IMR-90 (cell line): ENCODE data around the gene MOV10L1. TPM values are rescaled to one million over a fixed set of nuclear protein-coding genes. Genes with fewer than 3 reads are reported as not detected.

Experiments used
- ATAC-seq: fragments of 200-7000 bp; cut with Tn5 transposase; 2 replicates; pipeline ENCODE4 v1.9.1; 2020; ENCODE audit warnings: low read depth, mild to moderate bottlenecking, moderate library complexity
- BruUV-seq: library from RNA; stranded (reverse); fragments of 400-500 nt; replicated peaks from 2 replicates; lab custom pipeline; 2021; lab: Mats Ljungman, UMichigan
- CTCF ChIA-PET: fragments of 300-600 bp; formaldehyde crosslinking; extraction: SDS; loops from one replicate; lab custom pipeline; 2021; ENCODE audit warnings: antibody characterized with exemption; lab: Yijun Ruan, JAX
- POLR2A ChIA-PET: fragments of 300-600 bp; sonication (Branson Sonifier 250); formaldehyde crosslinking; loops from one replicate; lab custom pipeline; 2022; ENCODE audit warnings: antibody characterized with exemption; ENCODE audit not compliant: unreplicated experiment; lab: Charles Lee
- DNase-seq: peaks from one replicate; pipeline ENCODE4 v3.0.0; 2013
- H2AFZ ChIP-seq: replicated peaks from 2 replicates; pipeline ENCODE3; 2013; ENCODE audit warnings: low read length, mild to moderate bottlenecking; ENCODE audit not compliant: poor library complexity
- H2AK5ac ChIP-seq: 2 replicates; pipeline ENCODE4 v1.6.1; 2013; ENCODE audit warnings: low read depth, low read length, inconsistent platforms
- H2AK9ac ChIP-seq: replicated peaks from 2 replicates; pipeline ENCODE3; 2013; ENCODE audit warnings: mild to moderate bottlenecking, low read depth, low read length, moderate library complexity; ENCODE audit not compliant: poor library complexity
- H2BK120ac ChIP-seq: 2 replicates; pipeline ENCODE4 v1.6.1; 2013; ENCODE audit warnings: low read depth, low read length, inconsistent platforms
- H2BK15ac ChIP-seq: 3 replicates; pipeline ENCODE4 v1.6.1; 2013; ENCODE audit warnings: low read depth, low read length, inconsistent platforms
- H2BK20ac ChIP-seq: 2 replicates; pipeline ENCODE4 v1.6.1; 2013; ENCODE audit warnings: low read depth, mild to moderate bottlenecking, inconsistent platforms, low read length, moderate library complexity
- H2BK5ac ChIP-seq: 2 replicates; pipeline ENCODE4 v1.6.1; 2013; ENCODE audit warnings: mild to moderate bottlenecking, low read depth, low read length, inconsistent platforms; ENCODE audit not compliant: poor library complexity, severe bottlenecking
- H3K14ac ChIP-seq: replicated peaks from 2 replicates; pipeline ENCODE4 v1.6.1; 2013; ENCODE audit warnings: low read depth, low read length, inconsistent platforms
- H3K18ac ChIP-seq: 2 replicates; pipeline ENCODE4 v1.6.1; 2013; ENCODE audit warnings: low read depth, low read length, control low read depth
- H3K23ac ChIP-seq: 2 replicates; pipeline ENCODE4 v1.6.1; 2013; ENCODE audit warnings: low read depth, low read length, inconsistent platforms
- H3K27ac ChIP-seq: 2 replicates; pipeline ENCODE4 v1.5.1; 2013; ENCODE audit warnings: mild to moderate bottlenecking, control low read depth, low read length; ENCODE audit not compliant: insufficient read depth
- H3K27me3 ChIP-seq: 2 replicates; pipeline ENCODE4 v1.6.1; 2013; ENCODE audit warnings: low read length; ENCODE audit not compliant: control insufficient read depth, insufficient read depth
- H3K36me3 ChIP-seq: 2 replicates; pipeline ENCODE4 v1.6.1; 2013; ENCODE audit warnings: low read length, mixed read lengths; ENCODE audit not compliant: control insufficient read depth, insufficient read depth
- H3K4ac ChIP-seq: 2 replicates; pipeline ENCODE4 v1.6.1; 2013; ENCODE audit warnings: low read depth, low read length, inconsistent platforms
- H3K4me1 ChIP-seq: 2 replicates; pipeline ENCODE4 v1.6.1; 2013; ENCODE audit warnings: low read length, mixed read lengths; ENCODE audit not compliant: control insufficient read depth, insufficient read depth
- H3K4me2 ChIP-seq: 2 replicates; pipeline ENCODE4 v1.6.1; 2013; ENCODE audit warnings: low read depth, mild to moderate bottlenecking, control low read depth, low read length, moderate library complexity
- H3K4me3 ChIP-seq: 2 replicates; pipeline ENCODE4 v1.5.1; 2013; ENCODE audit warnings: low read depth, mild to moderate bottlenecking, control low read depth, low read length, moderate library complexity; ENCODE audit not compliant: insufficient read depth
- H3K56ac ChIP-seq: 2 replicates; pipeline ENCODE4 v1.6.1; 2013; ENCODE audit warnings: low read length, inconsistent platforms; ENCODE audit not compliant: insufficient read depth; ENCODE audit errors: extremely low read depth
- H3K79me1 ChIP-seq, 2 experiments: 2 replicates each; pipeline ENCODE4 v1.6.1; 2013; ENCODE audit warnings: low read length in 2 of 2, inconsistent platforms in 1 of 2, low read depth in 1 of 2
- H3K9ac ChIP-seq: 2 replicates; pipeline ENCODE4 v1.6.1; 2013; ENCODE audit warnings: low read depth, low read length, control low read depth
- H3K9me1 ChIP-seq: 2 replicates; pipeline ENCODE4 v1.6.1; 2013; ENCODE audit warnings: low read length, inconsistent platforms; ENCODE audit not compliant: insufficient read depth
- H3K9me3 ChIP-seq: 2 replicates; pipeline ENCODE4 v1.6.1; 2013; ENCODE audit warnings: low read length; ENCODE audit not compliant: control insufficient read depth, insufficient read depth
- H4K20me1 ChIP-seq: 2 replicates; pipeline ENCODE4 v1.6.1; 2013; ENCODE audit warnings: low read length, inconsistent platforms; ENCODE audit not compliant: insufficient read depth
- H4K5ac ChIP-seq: 2 replicates; pipeline ENCODE4 v1.6.1; 2013; ENCODE audit warnings: mild to moderate bottlenecking, low read depth, low read length, control low read depth
- H4K8ac ChIP-seq, 2 experiments: 2 replicates each; pipeline ENCODE4 v1.6.1; 2013; ENCODE audit warnings: low read depth in 2 of 2, low read length in 2 of 2, control low read depth in 1 of 2, inconsistent platforms in 1 of 2
- H4K91ac ChIP-seq: 2 replicates; pipeline ENCODE4 v1.6.1; 2013; ENCODE audit warnings: low read depth, low read length, inconsistent platforms; ENCODE audit not compliant: insufficient read depth
- BHLHE40 ChIP-seq: fragments of 150-350 bp; IDR thresholded peaks from 2 replicates; pipeline ENCODE4 v1.6.1; 2016; ENCODE audit warnings: mild to moderate bottlenecking, low read depth, low read length
- CEBPB ChIP-seq: IDR thresholded peaks from 2 replicates; pipeline ENCODE4 v1.6.1; 2012; ENCODE audit warnings: low read depth, low read length, improper control_type of control experiment
- CHD1 ChIP-seq: IDR thresholded peaks from 2 replicates; pipeline ENCODE4 v1.6.1; 2012; ENCODE audit warnings: low read depth, low read length, improper control_type of control experiment
- CTCF ChIP-seq: conservative IDR thresholded peaks from 2 replicates; pipeline ENCODE4 v1.5.1; 2012; ENCODE audit warnings: mild to moderate bottlenecking, low read depth, low read length, improper control_type of control experiment
- FOS ChIP-seq: fragments of 150-350 bp; IDR thresholded peaks from 2 replicates; pipeline ENCODE4 v1.6.1; 2016; ENCODE audit warnings: low read depth, low read length
- MAFK ChIP-seq: IDR thresholded peaks from 2 replicates; pipeline ENCODE4 v1.6.1; 2012; ENCODE audit warnings: low read depth, low read length, improper control_type of control experiment
- MAZ ChIP-seq: IDR thresholded peaks from 2 replicates; pipeline ENCODE4 v1.6.1; 2012; ENCODE audit warnings: low read depth, mild to moderate bottlenecking, low read length, improper control_type of control experiment, moderate library complexity, borderline replicate concordance
- MXI1 ChIP-seq: IDR thresholded peaks from 2 replicates; pipeline ENCODE4 v1.6.1; 2012; ENCODE audit warnings: low read depth, mild to moderate bottlenecking, low read length, moderate library complexity, borderline replicate concordance
- NFE2L2 ChIP-seq: fragments of 150-350 bp; IDR thresholded peaks from 2 replicates; pipeline ENCODE4 v1.6.1; 2016; ENCODE audit warnings: low read depth, mild to moderate bottlenecking, low read length
- POLR2A ChIP-seq: IDR thresholded peaks from 2 replicates; pipeline ENCODE4 v1.6.1; 2012; ENCODE audit warnings: mild to moderate bottlenecking, low read depth, low read length
- RAD21 ChIP-seq: IDR thresholded peaks from 2 replicates; pipeline ENCODE4 v1.6.1; 2012; ENCODE audit warnings: low read length, improper control_type of control experiment
- RCOR1 ChIP-seq: IDR thresholded peaks from 2 replicates; pipeline ENCODE4 v1.6.1; 2012; ENCODE audit warnings: mild to moderate bottlenecking, low read length, improper control_type of control experiment; ENCODE audit not compliant: insufficient replicate concordance
- RFX5 ChIP-seq: IDR thresholded peaks from 2 replicates; pipeline ENCODE4 v1.8.0; 2012; ENCODE audit warnings: low read depth, mild to moderate bottlenecking, low read length, moderate library complexity
- SMC3 ChIP-seq: fragments of 150-350 bp; IDR thresholded peaks from 2 replicates; pipeline ENCODE4 v1.6.1; 2016; ENCODE audit warnings: low read depth, mild to moderate bottlenecking, antibody characterized with exemption, low read length, moderate library complexity
- USF2 ChIP-seq: fragments of 150-350 bp; IDR thresholded peaks from 2 replicates; pipeline ENCODE4 v1.6.1; 2017; ENCODE audit warnings: mild to moderate bottlenecking, antibody characterized with exemption, low read length, low read depth
- WGBS, 2 experiments: methylation state at CpG; one replicate each; pipeline versions ENCODE4 v1.1.5 to v1.1.7; 2013; ENCODE audit warnings: missing lambda C conversion rate in 2 of 2; ENCODE audit not compliant: insufficient read length in 1 of 2; ENCODE audit errors: extremely low coverage in 2 of 2; 5-methylcytosine and 5-hydroxymethylcytosine counted together
- dilution Hi-C: fragments of 300-500 bp; cut with HindIII; formaldehyde crosslinking; loops from one replicate; pipeline ENCODE4 v1.14.3; 2018; ENCODE audit warnings: low sequenced_read_pairs; ENCODE audit not compliant: unreplicated experiment
- in situ Hi-C: fragments of 300-500 bp; cut with MboI; formaldehyde crosslinking; loops from 3 replicates; pipeline ENCODE4 v1.14.3; 2019; ENCODE audit warnings: low sequenced_read_pairs, inconsistent platforms, mixed read lengths
- intact Hi-C: fragments of 100-400 bp; cut with micrococcal nuclease; formaldehyde crosslinking; loops from 2 replicates; pipeline ENCODE4 v1.10.0; 2022
- polyA plus RNA-seq, 3 experiments: library from polyadenylated mRNA; depleted of rRNA; stranded (reverse); fragments of >200 nt; gene quantifications; 2 replicates each; pipeline ENCODE4 v1.2.3, GENCODE V29; 2012; ENCODE audit warnings: low replicate concordance in 1 of 3
- total RNA-seq: library from RNA; depleted of rRNA; stranded (reverse); fragments of >200 nt; gene quantifications from 2 replicates; pipeline ENCODE4 v1.2.3, GENCODE V29; 2012
- TF ChIP-seq, protein P1 (sequence below): fragments of 150-350 bp; IDR thresholded peaks from 2 replicates; pipeline ENCODE4 v1.6.1; 2016; ENCODE audit warnings: low read depth, mild to moderate bottlenecking, low read length, moderate library complexity, borderline replicate concordance

MOV10L1 gene
- total and polyA plus RNA-seq, 2 of the 4 experiments (the other 2 are of a cell fraction) = 0.72 to 1.4 TPM

GRCh38 chr22:50111056-50111455, 21.2 kb downstream of the MOV10L1 start:
- no peak overlapping the region for H3K9ac ChIP-seq
- WGBS, 2 experiments = no CpG with 5 or more reads among the region's 1 CpG
- H3K4me3 ChIP-seq = no peak overlapping the region
- no peak for DNase-seq
- ChIA-PET CTCF (no interaction called here), POLR2A (no interaction called here)
- in situ Hi-C loops (no loop called here), intact Hi-C loops (no loop called here), dilution Hi-C loops (no loop called here)
- no peaks in the 10 kb centered on the region for H3K9me3 ChIP-seq
- peaks cover 21% of the 10 kb centered on the region for H3K9me1 ChIP-seq
- H4K20me1 ChIP-seq = no peaks in the 10 kb centered on the region
- H2AFZ ChIP-seq = peak overlapping the region; percentile 39
- H3K56ac ChIP-seq = no peak overlapping the region
- no peak overlapping the region; the same call in 1 of the 2 replicates for H4K5ac ChIP-seq
- no peak overlapping the region for H3K27ac ChIP-seq
- no peak for TF ChIP-seq SMC3
- TF ChIP-seq FOS = no peak
- no peak for TF ChIP-seq USF2
- TF ChIP-seq, protein P1, sequence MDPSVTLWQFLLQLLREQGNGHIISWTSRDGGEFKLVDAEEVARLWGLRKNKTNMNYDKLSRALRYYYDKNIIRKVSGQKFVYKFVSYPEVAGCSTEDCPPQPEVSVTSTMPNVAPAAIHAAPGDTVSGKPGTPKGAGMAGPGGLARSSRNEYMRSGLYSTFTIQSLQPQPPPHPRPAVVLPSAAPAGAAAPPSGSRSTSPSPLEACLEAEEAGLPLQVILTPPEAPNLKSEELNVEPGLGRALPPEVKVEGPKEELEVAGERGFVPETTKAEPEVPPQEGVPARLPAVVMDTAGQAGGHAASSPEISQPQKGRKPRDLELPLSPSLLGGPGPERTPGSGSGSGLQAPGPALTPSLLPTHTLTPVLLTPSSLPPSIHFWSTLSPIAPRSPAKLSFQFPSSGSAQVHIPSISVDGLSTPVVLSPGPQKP = no peak
- TF ChIP-seq BHLHE40 = no peak
- no peak for TF ChIP-seq MAZ
- TF ChIP-seq CTCF = no peak
- no peak for TF ChIP-seq CEBPB
- no peak for TF ChIP-seq RAD21
- TF ChIP-seq POLR2A = no peak
- TF ChIP-seq NFE2L2 = no peak
- no peak for TF ChIP-seq MAFK
- no peak for TF ChIP-seq MXI1
- no peak for TF ChIP-seq CHD1
- no peak for TF ChIP-seq RCOR1
- TF ChIP-seq RFX5 = no peak
- H3K4me2 ChIP-seq = no peak overlapping the region
- no peak overlapping the region; the same call in 1 of the 3 replicates for H2BK15ac ChIP-seq
- H3K4ac ChIP-seq = no peak overlapping the region
- no peak overlapping the region for H3K23ac ChIP-seq
- H2AK5ac ChIP-seq = peak overlapping the region; percentile 33; the same call in 1 of the 2 replicates
- H4K91ac ChIP-seq = no peak overlapping the region
- no peaks in the 10 kb centered on the region for H3K27me3 ChIP-seq
- peak overlapping the region; percentile 26; the same call in 1 of the 2 replicates for H2BK120ac ChIP-seq
- no peak overlapping the region for H3K14ac ChIP-seq
- no peak overlapping the region for H4K8ac ChIP-seq
- H3K4me1 ChIP-seq = peaks cover 28% of the 10 kb centered on the region
- no peak overlapping the region for H2AK9ac ChIP-seq
- no peak overlapping the region for H2BK20ac ChIP-seq
- peaks cover 2% of the 10 kb centered on the region; the same call in 1 of the 2 replicates for H3K36me3 ChIP-seq
- no peak overlapping the region for H3K18ac ChIP-seq
- BruUV-seq = no TSS peak
- ATAC-seq = no peak
- H2BK5ac ChIP-seq = no peak overlapping the region
- peaks cover 0 to 11% of the 10 kb centered on the region in 2 experiments; a peak in 2 of 4 replicates for H3K79me1 ChIP-seq
